Transverse colon (tissue), 4 donors: ENCODE results near the gene CPNE4. TPM values are rescaled to one million over a fixed set of nuclear protein-coding genes. Genes with fewer than 3 reads are reported as not detected.

Experiments used
- DNase-seq: peaks from one replicate; pipeline ENCODE4 v3.0.0-alpha.2; 2019
- H3K27ac ChIP-seq, 4 donors: fragments of 200-600 bp; sonication (generic); 2 replicates each; pipeline ENCODE4 v1.5.1; 2016 to 2018; ENCODE audit warnings: inconsistent platforms in 4 of 4
- H3K27me3 ChIP-seq: fragments of 200-600 bp; sonication (generic); 2 replicates; pipeline ENCODE4 v1.5.1; 2017; ENCODE audit warnings: inconsistent platforms
- H3K36me3 ChIP-seq, 4 donors: fragments of 200-600 bp; sonication (generic); 2 replicates each; pipeline ENCODE4 v1.5.1; 2017 to 2019; ENCODE audit warnings: inconsistent platforms in 4 of 4
- H3K4me1 ChIP-seq, 4 donors: fragments of 200-600 bp; sonication (generic); 2 replicates each; pipeline ENCODE4 v1.5.1; 2017 to 2020; ENCODE audit warnings: inconsistent platforms in 4 of 4
- H3K4me3 ChIP-seq, 4 donors: fragments of 200-600 bp; sonication (generic); 1 replicate in 1 of 4; 2 replicates in 3 of 4; pipeline versions ENCODE4 v1.5.1 to v1.6.1; 2017 to 2019; ENCODE audit warnings: inconsistent platforms in 4 of 4
- H3K9me3 ChIP-seq, 2 donors: fragments of 200-600 bp; sonication (generic); 2 replicates each; pipeline ENCODE4 v1.5.1; 2017 to 2019; ENCODE audit warnings: inconsistent platforms in 2 of 2
- EP300 ChIP-seq: sonication (generic); formaldehyde crosslinking; IDR thresholded peaks from one replicate; pipeline ENCODE4 v1.6.1; 2017; ENCODE audit warnings: antibody characterized with exemption, low read depth
- POLR2A ChIP-seq: fragments of 450-650 bp; IDR thresholded peaks from one replicate; pipeline ENCODE4 v1.6.1; 2016; ENCODE audit warnings: antibody characterized with exemption, mild to moderate bottlenecking, moderate library complexity
- POLR2AphosphoS5 ChIP-seq, 3 donors: sonication (generic); formaldehyde crosslinking; IDR thresholded peaks; one replicate each; pipeline ENCODE4 v1.6.1; 2016; ENCODE audit warnings: antibody characterized with exemption in 3 of 3
- WGBS, 2 donors: methylation state at CpG; one replicate each; pipeline ENCODE4 v1.1.5; 2018; ENCODE audit warnings: low coverage in 1 of 2; 5-methylcytosine and 5-hydroxymethylcytosine counted together
- in situ Hi-C, 4 donors: fragments of 200-750 bp; cut with MboI; loops; one replicate each; pipeline versions ENCODE4 v1.15.0 to v1.15.1; 2017; ENCODE audit warnings: low sequenced_read_pairs in 3 of 4, low pct_ligation_motif_present in 1 of 4, low pct_unique_long_range_greater_than_20kb in 1 of 4
- intact Hi-C: fragments of 100-400 bp; cut with DNase I; formaldehyde crosslinking; loops from one replicate; pipeline ENCODE4 v1.15.1; 2023; ENCODE audit warnings: low total_unique reads
- total RNA-seq, 4 donors: library from RNA; depleted of rRNA; stranded (reverse); fragments of >200 nt; gene quantifications; one replicate each; pipeline ENCODE4 v1.1.0, GENCODE V29; 2016
- TF ChIP-seq, protein P1 (sequence below), 5 experiments: fragments of 200-600 bp in 3 of 5; fragments of 450-650 bp in 2 of 5; sonication (generic) in 3 of 5; IDR thresholded peaks; 1 replicate in 2 of 5; 2 replicates in 3 of 5; pipeline ENCODE4 v1.5.1; 2016 to 2017; ENCODE audit warnings: antibody characterized with exemption in 5 of 5, inconsistent platforms in 3 of 5, mild to moderate bottlenecking in 2 of 5, moderate library complexity in 1 of 5

Gene CPNE4
- total RNA-seq, 4 donors from 2014 or later: 0.16 to 1.5 TPM; not detected in 2

DNA sequence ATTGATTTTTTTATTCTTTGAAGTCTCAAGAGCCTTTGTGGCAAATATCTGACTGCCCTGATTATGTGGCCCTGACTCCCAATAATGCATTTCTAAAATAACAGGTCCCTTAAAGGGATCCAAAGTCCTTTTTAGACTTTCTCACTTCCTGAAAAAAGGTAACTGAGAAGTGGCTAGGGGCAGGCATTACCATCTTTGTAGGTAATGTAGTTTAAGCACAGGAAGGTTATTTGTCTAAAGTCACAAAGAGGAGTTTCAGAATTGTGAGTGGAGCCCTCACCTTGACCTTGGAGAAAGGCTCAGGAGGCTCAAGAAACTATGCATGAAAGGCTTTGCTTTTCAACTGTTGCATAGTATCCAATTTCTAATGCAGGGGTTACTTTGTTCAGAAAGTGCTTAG lies 389.2 kb downstream of the CPNE4 start:
- Histone ChIP-seq H3K27me3 (no peaks in the 10 kb centered on the region), H3K4me1 (no peaks in the 10 kb centered on the region), H3K4me3 (no peak overlapping the region), H3K9me3 (no peaks in the 10 kb centered on the region), H3K36me3 (no peaks in the 10 kb centered on the region), H3K27ac (no peak overlapping the region)
- intact Hi-C loops: no loop called here
- TF ChIP-seq EP300 (no peak), POLR2AphosphoS5 (IDR thresholded peaks at IDR 0.05) (no peak), POLR2A (no peak)
- TF ChIP-seq, protein P1, sequence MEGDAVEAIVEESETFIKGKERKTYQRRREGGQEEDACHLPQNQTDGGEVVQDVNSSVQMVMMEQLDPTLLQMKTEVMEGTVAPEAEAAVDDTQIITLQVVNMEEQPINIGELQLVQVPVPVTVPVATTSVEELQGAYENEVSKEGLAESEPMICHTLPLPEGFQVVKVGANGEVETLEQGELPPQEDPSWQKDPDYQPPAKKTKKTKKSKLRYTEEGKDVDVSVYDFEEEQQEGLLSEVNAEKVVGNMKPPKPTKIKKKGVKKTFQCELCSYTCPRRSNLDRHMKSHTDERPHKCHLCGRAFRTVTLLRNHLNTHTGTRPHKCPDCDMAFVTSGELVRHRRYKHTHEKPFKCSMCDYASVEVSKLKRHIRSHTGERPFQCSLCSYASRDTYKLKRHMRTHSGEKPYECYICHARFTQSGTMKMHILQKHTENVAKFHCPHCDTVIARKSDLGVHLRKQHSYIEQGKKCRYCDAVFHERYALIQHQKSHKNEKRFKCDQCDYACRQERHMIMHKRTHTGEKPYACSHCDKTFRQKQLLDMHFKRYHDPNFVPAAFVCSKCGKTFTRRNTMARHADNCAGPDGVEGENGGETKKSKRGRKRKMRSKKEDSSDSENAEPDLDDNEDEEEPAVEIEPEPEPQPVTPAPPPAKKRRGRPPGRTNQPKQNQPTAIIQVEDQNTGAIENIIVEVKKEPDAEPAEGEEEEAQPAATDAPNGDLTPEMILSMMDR (IDR thresholded peaks at IDR 0.05): no peak
- no peak for DNase-seq
- in situ Hi-C loops: no loop called here

DNA sequence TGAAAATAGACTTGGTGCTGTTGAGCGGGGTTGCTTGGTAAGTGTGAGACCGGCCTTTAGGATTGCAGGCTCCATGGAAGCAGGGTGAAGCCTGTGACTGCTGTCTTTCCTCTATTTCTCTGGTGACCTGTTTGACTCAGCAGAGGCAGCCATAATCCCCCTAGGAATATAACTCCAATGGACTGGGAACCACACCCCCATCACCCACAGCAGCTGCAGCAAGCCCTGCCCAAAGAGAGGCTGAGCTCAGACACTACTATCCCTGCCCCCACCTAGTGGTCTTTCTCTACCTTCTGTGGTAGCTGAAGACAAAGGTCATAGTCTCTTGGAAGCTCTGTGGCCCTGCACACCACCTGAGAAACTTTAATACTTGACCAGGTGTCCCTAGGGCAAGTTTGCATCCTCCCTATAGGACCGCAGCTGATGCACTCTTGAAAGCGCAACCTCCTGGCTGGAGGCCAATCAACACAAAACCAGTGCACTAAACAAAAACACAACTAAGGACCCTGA lies 398.5 kb downstream of the CPNE4 start:
- DNase-seq: no peak

DNA sequence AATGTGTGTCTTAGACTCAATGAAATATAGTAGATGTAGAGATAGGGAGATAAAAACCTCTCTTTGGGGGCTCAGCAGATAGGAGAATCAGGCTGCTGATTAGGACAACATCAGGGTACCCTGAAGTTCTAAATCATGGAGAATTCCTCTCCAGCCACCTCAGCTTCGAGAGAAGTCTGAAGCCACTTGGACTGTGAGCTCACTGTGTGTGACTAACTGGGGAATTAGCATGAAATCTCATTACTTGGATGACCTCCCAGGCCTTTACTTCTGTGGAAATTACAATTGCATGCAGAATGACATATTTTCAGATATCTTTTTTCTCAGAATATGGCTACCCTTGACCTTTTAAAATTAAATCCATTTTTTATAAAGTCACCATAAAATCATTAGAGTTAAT lies 404.0 kb downstream of the CPNE4 start:
- TF ChIP-seq EP300: no peak
- TF ChIP-seq, protein P1 (IDR thresholded peaks at IDR 0.05): no peak
- no peak for TF ChIP-seq POLR2A
- intact Hi-C loops: no loop called here

More for the DNA sequence above, 398.5 kb downstream of the CPNE4 start:
- H3K36me3 ChIP-seq: no peaks in the 10 kb centered on the region
- H3K27ac ChIP-seq: no peak overlapping the region
- H3K27me3 ChIP-seq: no peaks in the 10 kb centered on the region
- no peaks in the 10 kb centered on the region for H3K4me1 ChIP-seq
- WGBS, 2 donors: 90% methylated on average over 4 of the region's 4 CpGs; no CpG with 5 or more reads in 1 of the 2 donors
- TF ChIP-seq EP300: no peak
- TF ChIP-seq, protein P1 (IDR thresholded peaks at IDR 0.05): no peak
- no peak for TF ChIP-seq POLR2AphosphoS5 (IDR thresholded peaks at IDR 0.05)
- no peak for TF ChIP-seq POLR2A
- no peaks in the 10 kb centered on the region for H3K9me3 ChIP-seq
- intact Hi-C loops: no loop called here
- H3K4me3 ChIP-seq: no peak overlapping the region
- in situ Hi-C loops: no loop called here

DNA sequence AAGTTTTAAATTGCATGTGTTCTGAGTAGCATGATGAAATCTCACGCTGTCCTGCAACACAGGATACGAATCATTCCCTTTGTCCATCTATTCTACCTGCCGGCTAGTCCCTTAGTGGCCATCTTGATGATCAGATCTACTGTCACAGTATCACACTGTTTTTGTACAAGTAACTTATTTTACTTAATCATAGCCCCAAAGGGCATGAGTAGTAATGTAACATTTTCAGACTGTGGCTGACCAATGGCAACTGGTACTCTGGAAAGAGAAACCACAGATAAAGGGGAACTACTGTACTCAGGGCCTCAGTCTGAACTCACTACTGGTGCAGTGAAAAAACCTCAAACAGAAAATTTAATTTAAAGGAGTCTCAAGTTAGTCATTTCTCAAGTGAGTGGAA lies 404.7 kb downstream of the CPNE4 start:
- no peaks in the 10 kb centered on the region for H3K27me3 ChIP-seq
- H3K27ac ChIP-seq: no peak overlapping the region
- no peak overlapping the region for H3K4me3 ChIP-seq
- no peaks in the 10 kb centered on the region for H3K36me3 ChIP-seq
- intact Hi-C loops: no loop called here
- DNase-seq: no peak
- in situ Hi-C loops: no loop called here
- no peaks in the 10 kb centered on the region for H3K4me1 ChIP-seq
- H3K9me3 ChIP-seq: no peaks in the 10 kb centered on the region
- 69 to 78% methylated on average over 3 of the region's 3 CpGs for WGBS, 2 donors
- no peak for TF ChIP-seq POLR2A
- TF ChIP-seq, protein P1 (IDR thresholded peaks at IDR 0.05): no peak
- no peak for TF ChIP-seq POLR2AphosphoS5 (IDR thresholded peaks at IDR 0.05)
- TF ChIP-seq EP300: no peak

More for the DNA sequence above, 404.0 kb downstream of the CPNE4 start:
- Histone ChIP-seq H3K4me1 (no peaks in the 10 kb centered on the region), H3K27ac (no peak overlapping the region), H3K4me3 (no peak overlapping the region), H3K36me3 (no peaks in the 10 kb centered on the region), H3K27me3 (no peaks in the 10 kb centered on the region), H3K9me3 (no peaks in the 10 kb centered on the region)
- in situ Hi-C loops: no loop called here
- WGBS, 2 donors: 53% methylated on average over 1 of the region's 1 CpG; no CpG with 5 or more reads in 1 of the 2 donors
- DNase-seq: no peak
